PC-9 (cell line): ENCODE measurements around the gene SF3A2.

Experiments
- EZH2 ChIP-seq: fragments of 200-600 bp; sonication (generic); IDR thresholded peaks from 2 replicates; pipeline ENCODE4 v1.8.0; 2017; ENCODE audit warnings: antibody characterized with exemption, low read depth
- TF ChIP-seq, protein P1 (sequence below): fragments of 200-600 bp; sonication (generic); conservative IDR thresholded peaks from 2 replicates; pipeline ENCODE4 v1.6.1; 2017; ENCODE audit warnings: mixed run types, antibody characterized with exemption, mild to moderate bottlenecking, moderate library complexity

DNA sequence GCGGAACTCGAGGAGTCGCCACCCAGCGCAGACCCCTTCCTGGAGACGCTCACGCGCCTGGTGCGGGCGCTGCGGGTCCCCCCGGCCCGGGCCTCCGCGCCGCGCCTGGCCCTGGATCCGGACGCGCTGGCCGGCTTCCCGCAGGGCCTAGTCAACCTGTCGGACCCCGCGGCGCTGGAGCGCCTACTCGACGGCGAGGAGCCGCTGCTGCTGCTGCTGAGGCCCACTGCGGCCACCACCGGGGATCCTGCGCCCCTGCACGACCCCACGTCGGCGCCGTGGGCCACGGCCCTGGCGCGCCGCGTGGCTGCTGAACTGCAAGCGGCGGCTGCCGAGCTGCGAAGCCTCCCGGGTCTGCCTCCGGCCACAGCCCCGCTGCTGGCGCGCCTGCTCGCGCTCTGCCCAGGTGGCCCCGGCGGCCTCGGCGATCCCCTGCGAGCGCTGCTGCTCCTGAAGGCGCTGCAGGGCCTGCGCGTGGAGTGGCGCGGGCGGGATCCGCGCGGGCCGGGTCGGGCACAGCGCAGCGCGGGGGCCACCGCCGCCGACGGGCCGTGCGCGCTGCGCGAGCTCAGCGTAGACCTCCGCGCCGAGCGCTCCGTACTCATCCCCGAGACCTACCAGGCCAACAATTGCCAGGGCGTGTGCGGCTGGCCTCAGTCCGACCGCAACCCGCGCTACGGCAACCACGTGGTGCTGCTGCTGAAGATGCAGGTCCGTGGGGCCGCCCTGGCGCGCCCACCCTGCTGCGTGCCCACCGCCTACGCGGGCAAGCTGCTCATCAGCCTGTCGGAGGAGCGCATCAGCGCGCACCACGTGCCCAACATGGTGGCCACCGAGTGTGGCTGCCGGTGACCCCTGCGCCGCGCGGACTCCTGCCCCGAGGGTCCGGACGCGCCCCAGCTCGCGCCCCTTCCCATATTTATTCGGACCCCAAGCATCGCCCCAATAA, 14.8 kb downstream of the SF3A2 start:
- TF ChIP-seq EZH2, result no peak
- TF ChIP-seq, protein P1, sequence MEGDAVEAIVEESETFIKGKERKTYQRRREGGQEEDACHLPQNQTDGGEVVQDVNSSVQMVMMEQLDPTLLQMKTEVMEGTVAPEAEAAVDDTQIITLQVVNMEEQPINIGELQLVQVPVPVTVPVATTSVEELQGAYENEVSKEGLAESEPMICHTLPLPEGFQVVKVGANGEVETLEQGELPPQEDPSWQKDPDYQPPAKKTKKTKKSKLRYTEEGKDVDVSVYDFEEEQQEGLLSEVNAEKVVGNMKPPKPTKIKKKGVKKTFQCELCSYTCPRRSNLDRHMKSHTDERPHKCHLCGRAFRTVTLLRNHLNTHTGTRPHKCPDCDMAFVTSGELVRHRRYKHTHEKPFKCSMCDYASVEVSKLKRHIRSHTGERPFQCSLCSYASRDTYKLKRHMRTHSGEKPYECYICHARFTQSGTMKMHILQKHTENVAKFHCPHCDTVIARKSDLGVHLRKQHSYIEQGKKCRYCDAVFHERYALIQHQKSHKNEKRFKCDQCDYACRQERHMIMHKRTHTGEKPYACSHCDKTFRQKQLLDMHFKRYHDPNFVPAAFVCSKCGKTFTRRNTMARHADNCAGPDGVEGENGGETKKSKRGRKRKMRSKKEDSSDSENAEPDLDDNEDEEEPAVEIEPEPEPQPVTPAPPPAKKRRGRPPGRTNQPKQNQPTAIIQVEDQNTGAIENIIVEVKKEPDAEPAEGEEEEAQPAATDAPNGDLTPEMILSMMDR, result no peak
